ENCODE results near the gene RAMAC. TPM values are rescaled to one million over a fixed set of nuclear protein-coding genes. Genes with fewer than 3 reads are reported as not detected.

Gene RAMAC
- polyA plus RNA-seq, 2 of the 4 experiments (the other 2 are of a cell fraction): 38.9 to 68.1 TPM

GRCh38 chr15:82972990-82973389 is 13.0 kb upstream of the RAMAC start:
- FAIRE-seq (no peak), ATAC-seq (no peak), DNase-seq (ENCODE audit: low read depth in 1 of 2, low spot score in 1 of 2) (no peak)
- TF ChIP-seq MAFK (IDR thresholded peaks at IDR 0.05; ENCODE audit: partially characterized antibody) (no peak), CEBPB (IDR thresholded peaks at IDR 0.05) (no peak), TP53 (CRISPR knock-in tag; IDR thresholded peaks at IDR 0.05) (no peak), JUNB (IDR thresholded peaks at IDR 0.05) (no peak), FOXS1 (CRISPR knock-in tag; IDR thresholded peaks at IDR 0.05) (no peak), ELK1 (IDR thresholded peaks at IDR 0.05; ENCODE audit: low read depth, low read length) (no peak), CHD2 (IDR thresholded peaks at IDR 0.05; ENCODE audit: low read length, partially characterized antibody) (no peak)
- TF ChIP-seq, protein P1, sequence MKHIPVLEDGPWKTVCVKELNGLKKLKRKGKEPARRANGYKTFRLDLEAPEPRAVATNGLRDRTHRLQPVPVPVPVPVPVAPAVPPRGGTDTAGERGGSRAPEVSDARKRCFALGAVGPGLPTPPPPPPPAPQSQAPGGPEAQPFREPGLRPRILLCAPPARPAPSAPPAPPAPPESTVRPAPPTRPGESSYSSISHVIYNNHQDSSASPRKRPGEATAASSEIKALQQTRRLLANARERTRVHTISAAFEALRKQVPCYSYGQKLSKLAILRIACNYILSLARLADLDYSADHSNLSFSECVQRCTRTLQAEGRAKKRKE (CRISPR knock-in tag; IDR thresholded peaks at IDR 0.05; ENCODE audit: low read depth): no peak
- Histone ChIP-seq H3K27ac (no peak overlapping the region), H3K4me3 (no peak overlapping the region), H3K4me2 (no peak overlapping the region), H3K4me1 (no peaks in the 10 kb centered on the region), H3K9me3 (no peaks in the 10 kb centered on the region)
- POLR2A ChIA-PET: no interaction called here
- CTCF ChIA-PET: interaction anchor here (0.9 to 1.0 kb wide), 2 partner anchors 13 to 19 kb away, joined by 3 read pairs; partner anchors contain the start of gene RAMAC
- WGBS (ENCODE audit: missing lambda C conversion rate): 87% methylated on average over 1 of the region's 1 CpG

- Histone ChIP-seq H3K4me1 (no peaks in the 10 kb centered on the region), H3K4me3 (no peak overlapping the region), H3K4me2 (no peak overlapping the region), H3K9me3 (no peaks in the 10 kb centered on the region), H3K27ac (no peak overlapping the region)
- ChIA-PET POLR2A (interaction anchor here (1.0 kb wide), 1 partner anchor 9 kb away, joined by 5 read pairs; the partner anchor contains the start of gene RAMAC), CTCF (interaction anchor here (0.7 to 2.1 kb wide), 3 partner anchors 9 to 1576 kb away, joined by 3 to 6 read pairs (median 5); partner anchors contain the start of gene RAMAC)
- TF ChIP-seq CTCF (IDR thresholded peaks at IDR 0.05): no peak
- no peak for TF ChIP-seq MAFK (IDR thresholded peaks at IDR 0.05; ENCODE audit: partially characterized antibody)
- no peak for FAIRE-seq
- WGBS (ENCODE audit: missing lambda C conversion rate): 58% methylated on average over 1 of the region's 1 CpG
- ATAC-seq: no peak
- no peak for DNase-seq (ENCODE audit: low read depth in 1 of 2, low spot score in 1 of 2)
Observed at GRCh38 chr15:82977076-82977475, 8.9 kb upstream of the RAMAC start.

- DNase-seq (ENCODE audit: low read depth in 1 of 2, low spot score in 1 of 2) (no peak), ATAC-seq (no peak), FAIRE-seq (no peak)
- TF ChIP-seq NFE2L2 (conservative IDR thresholded peaks at IDR 0.05; ENCODE audit: low read length) (no peak), HMGXB4 (CRISPR knock-in tag; IDR thresholded peaks at IDR 0.05; ENCODE audit: borderline replicate concordance) (no peak), EHF (CRISPR knock-in tag; IDR thresholded peaks at IDR 0.05) (no peak), ELK1 (IDR thresholded peaks at IDR 0.05; ENCODE audit: low read depth, low read length) (no peak), RAD21 (conservative IDR thresholded peaks at IDR 0.05 in 1 of 2, IDR thresholded peaks at IDR 0.05 in 1 of 2) (no peak), TFCP2L1 (CRISPR knock-in tag; IDR thresholded peaks at IDR 0.05) (no peak), MAZ (IDR thresholded peaks at IDR 0.05; ENCODE audit: borderline replicate concordance, low read depth, low read length) (no peak)
- POLR2A ChIA-PET: no interaction called here
- H3K9me3 ChIP-seq: no peaks in the 10 kb centered on the region
- H3K4me1 ChIP-seq: no peaks in the 10 kb centered on the region
- WGBS (ENCODE audit: missing lambda C conversion rate): 92% methylated on average over 5 of the region's 5 CpGs
- no peak overlapping the region for H3K4me3 ChIP-seq
- CTCF ChIA-PET: interaction anchor here (1.3 kb wide), 1 partner anchor 22 kb away, joined by 3 read pairs; no protein-coding TSS in a partner anchor
- no peak overlapping the region for H3K27ac ChIP-seq
- no peak overlapping the region for H3K4me2 ChIP-seq
Observed at GRCh38 chr15:82978438-82978837, 7.6 kb upstream of the RAMAC start.

All from A549 (cell line).